Measurements from ENCODE around the gene SPIRE1. TPM values are rescaled to one million over a fixed set of nuclear protein-coding genes. Genes with fewer than 3 reads are reported as not detected.
"Not testable (repeated sequence)": the region's sequence is repeated elsewhere in the genome, so short reads cannot be mapped to it uniquely, and the experiment has no call there.

The SPIRE1 gene
- total RNA-seq, 1 donor from 2014 or later: 49.2 TPM

GRCh38 chr18:12422936-12423335, 235.0 kb downstream of the SPIRE1 start:
- Histone ChIP-seq H3K36me3 (ENCODE audit: control insufficient read depth, insufficient read depth, low read length) (no peaks in the 10 kb centered on the region), H3K27me3 (ENCODE audit: control insufficient read depth, insufficient read depth, low read length) (no peaks in the 10 kb centered on the region), H3K4me3 (ENCODE audit: low read depth, low read length) (no peak overlapping the region)
- no peak for DNase-seq (ENCODE audit: low read depth)
- TF ChIP-seq CTCF (IDR thresholded peaks at IDR 0.05; ENCODE audit: insufficient read depth, low read length, poor library complexity, severe bottlenecking): peak; percentile 15

GRCh38 chr18:12421732-12422131, 236.2 kb downstream of the SPIRE1 start:
- no peak for TF ChIP-seq CTCF (IDR thresholded peaks at IDR 0.05; ENCODE audit: insufficient read depth, low read length, poor library complexity, severe bottlenecking)
- Histone ChIP-seq H3K27me3 (ENCODE audit: control insufficient read depth, insufficient read depth, low read length) (no peaks in the 10 kb centered on the region), H3K4me3 (ENCODE audit: low read depth, low read length) (no peak overlapping the region), H3K36me3 (ENCODE audit: control insufficient read depth, insufficient read depth, low read length) (no peaks in the 10 kb centered on the region)
- DNase-seq (ENCODE audit: low read depth): no peak

- Histone ChIP-seq H3K36me3 (ENCODE audit: control insufficient read depth, insufficient read depth, low read length) (no peaks in the 10 kb centered on the region), H3K4me3 (ENCODE audit: low read depth, low read length) (peak overlapping the region; percentile 20), H3K27me3 (ENCODE audit: control insufficient read depth, insufficient read depth, low read length) (no peaks in the 10 kb centered on the region)
- TF ChIP-seq CTCF (IDR thresholded peaks at IDR 0.05; ENCODE audit: insufficient read depth, low read length, poor library complexity, severe bottlenecking): no peak
- DNase-seq (ENCODE audit: low read depth): no peak
Measured at GRCh38 chr18:12420821-12421421, 237.0 kb downstream of the SPIRE1 start.

GRCh38 chr18:12417687-12418086, 240.2 kb downstream of the SPIRE1 start:
- H3K4me3 ChIP-seq (ENCODE audit: low read depth, low read length): no peak overlapping the region
- TF ChIP-seq CTCF (IDR thresholded peaks at IDR 0.05; ENCODE audit: insufficient read depth, low read length, poor library complexity, severe bottlenecking): no peak
- no peaks in the 10 kb centered on the region for H3K27me3 ChIP-seq (ENCODE audit: control insufficient read depth, insufficient read depth, low read length)
- no peaks in the 10 kb centered on the region for H3K36me3 ChIP-seq (ENCODE audit: control insufficient read depth, insufficient read depth, low read length)
- DNase-seq (ENCODE audit: low read depth): no peak

- Histone ChIP-seq H3K27me3 (ENCODE audit: control insufficient read depth, insufficient read depth, low read length) (no peaks in the 10 kb centered on the region), H3K36me3 (ENCODE audit: control insufficient read depth, insufficient read depth, low read length) (no peaks in the 10 kb centered on the region), H3K4me3 (ENCODE audit: low read depth, low read length) (no peak overlapping the region)
- DNase-seq (ENCODE audit: low read depth): no peak
- no peak for TF ChIP-seq CTCF (IDR thresholded peaks at IDR 0.05; ENCODE audit: insufficient read depth, low read length, poor library complexity, severe bottlenecking)
Measured at GRCh38 chr18:12416098-12416729, 241.7 kb downstream of the SPIRE1 start.

- no peaks in the 10 kb centered on the region for H3K27me3 ChIP-seq (ENCODE audit: control insufficient read depth, insufficient read depth, low read length)
- no peak overlapping the region for H3K4me3 ChIP-seq (ENCODE audit: low read depth, low read length)
- no peak for DNase-seq (ENCODE audit: low read depth)
- TF ChIP-seq CTCF (IDR thresholded peaks at IDR 0.05; ENCODE audit: insufficient read depth, low read length, poor library complexity, severe bottlenecking): no peak
- no peaks in the 10 kb centered on the region for H3K36me3 ChIP-seq (ENCODE audit: control insufficient read depth, insufficient read depth, low read length)
Measured at GRCh38 chr18:12411456-12411855, 246.5 kb downstream of the SPIRE1 start.

GRCh38 chr18:12410747-12411146, 247.2 kb downstream of the SPIRE1 start:
- H3K27me3 ChIP-seq (ENCODE audit: control insufficient read depth, insufficient read depth, low read length); H3K36me3 ChIP-seq (ENCODE audit: control insufficient read depth, insufficient read depth, low read length); H3K4me3 ChIP-seq (ENCODE audit: low read depth, low read length); DNase-seq (ENCODE audit: low read depth): not testable (repeated sequence)
